NCI-H1436 (cell line): Measurements from ENCODE around the gene POLH.
"Not testable (repeated sequence)": the region's sequence is repeated elsewhere in the genome, so short reads cannot be mapped to it uniquely, and the experiment has no call there.

ENCODE experiments used
- DNase-seq: peaks from one replicate; lab custom pipeline; 2025; lab: John Stamatoyannopoulos, UW

Gene POLH

DNA sequence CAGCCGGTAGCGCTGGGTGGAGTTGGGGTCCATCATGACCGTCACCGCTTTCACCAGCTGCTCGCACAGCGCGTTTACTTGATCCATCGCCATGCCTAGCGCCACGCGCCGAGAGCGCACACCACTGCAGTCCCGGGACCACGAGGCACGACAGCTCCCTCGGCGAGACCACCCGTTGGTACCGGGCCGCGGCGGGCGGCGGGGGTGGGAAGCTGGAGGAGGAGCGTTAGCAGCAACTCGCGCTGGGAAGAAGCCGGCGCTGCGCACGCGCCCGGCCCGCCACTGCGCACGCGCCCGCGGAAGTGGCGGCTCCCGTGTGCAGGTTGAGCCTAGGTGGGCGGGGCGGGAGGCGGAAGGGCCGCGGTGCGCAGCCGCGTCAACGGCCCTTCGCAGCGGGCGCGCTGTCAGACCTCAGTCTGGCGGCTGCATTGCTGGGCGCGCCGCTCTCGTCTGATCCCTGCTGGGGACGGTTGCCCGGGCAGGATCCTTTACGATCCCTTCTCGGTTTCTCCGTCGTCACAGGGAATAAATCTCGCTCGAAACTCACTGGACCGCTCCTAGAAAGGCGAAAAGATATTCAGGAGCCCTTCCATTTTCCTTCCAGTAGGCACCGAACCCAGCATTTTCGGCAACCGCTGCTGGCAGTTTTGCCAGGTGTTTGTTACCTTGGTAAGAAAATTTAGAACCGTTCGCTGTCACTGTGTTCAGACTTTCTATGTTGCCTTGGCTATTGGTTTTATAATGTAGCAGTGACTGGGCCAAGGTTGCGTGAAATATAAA is at the start of gene POLH, which contains the start of gene XPO5:
Gene POLH (plus strand): TSS at position 414 of the 780 bp plus-strand sequence. CDS start 6,135 bp downstream, outside the sequence.
Gene XPO5 (minus strand): TSS at position 267 of the 780 bp plus-strand sequence. CDS start 174 bp downstream, at position 93.
- DNase-seq, result peak; percentile 86

GRCh38 chr6:43532201-43532600 is 43.8 kb upstream of the POLH start:
- DNase-seq, result no peak

GRCh38 chr6:43538986-43539385 is 37.0 kb upstream of the POLH start:
- not testable (repeated sequence) for DNase-seq

DNA sequence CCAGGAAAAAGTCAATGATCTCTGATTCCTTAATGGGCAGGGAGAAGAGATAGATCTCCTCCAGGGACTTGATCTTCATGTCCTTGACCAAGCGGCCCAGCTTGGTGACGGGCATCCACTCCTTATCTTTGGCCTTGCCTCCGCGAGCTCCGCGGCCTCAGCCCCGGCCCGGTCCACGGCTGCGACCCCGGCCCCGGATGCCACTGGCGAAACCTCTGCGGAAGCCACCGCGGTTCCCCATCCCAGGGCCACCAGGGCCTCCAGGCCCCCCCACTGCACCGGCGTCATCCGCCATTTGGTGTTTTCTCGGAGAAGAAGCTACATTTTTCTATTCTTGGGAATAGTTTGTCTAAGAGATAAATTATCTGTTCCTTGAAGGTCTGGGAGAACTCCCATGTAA is 36.6 kb upstream of the POLH start:
- not testable (repeated sequence) for DNase-seq

DNA sequence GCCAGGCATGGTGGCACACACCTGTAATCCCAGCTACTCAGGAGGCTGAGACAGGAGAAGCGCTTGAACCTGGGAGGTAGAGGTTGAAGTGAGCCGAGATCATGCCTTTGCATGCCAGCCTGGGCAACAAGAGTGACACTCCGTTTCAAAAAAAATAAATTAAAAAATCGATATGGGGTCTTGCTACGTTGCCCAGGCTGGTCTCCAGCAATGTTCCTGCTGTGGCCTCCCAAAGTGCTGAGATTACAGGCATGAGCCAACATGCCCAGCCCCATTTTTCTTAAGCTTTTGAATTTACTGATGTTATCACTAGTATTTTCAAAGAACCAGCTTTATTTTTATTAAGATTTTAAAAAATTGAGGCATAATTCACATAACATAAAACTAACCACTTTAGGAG is 35.5 kb upstream of the POLH start:
- DNase-seq, result no peak

GRCh38 chr6:43541774-43542471 is 34.1 kb upstream of the POLH start:
- DNase-seq, result no peak

GRCh38 chr6:43544461-43544860 is 31.5 kb upstream of the POLH start:
- no peak for DNase-seq

- no peak for DNase-seq
These were observed 28.8 kb upstream of the POLH start for GRCh38 chr6:43547222-43547621.

GRCh38 chr6:43557620-43558019 is 18.4 kb upstream of the POLH start:
- DNase-seq, result not testable (repeated sequence)

- no peak for DNase-seq
These were observed 16.7 kb upstream of the POLH start for GRCh38 chr6:43559328-43559727.

GRCh38 chr6:43570876-43571441 is 5.0 kb upstream of the POLH start:
- DNase-seq, result no peak

DNA sequence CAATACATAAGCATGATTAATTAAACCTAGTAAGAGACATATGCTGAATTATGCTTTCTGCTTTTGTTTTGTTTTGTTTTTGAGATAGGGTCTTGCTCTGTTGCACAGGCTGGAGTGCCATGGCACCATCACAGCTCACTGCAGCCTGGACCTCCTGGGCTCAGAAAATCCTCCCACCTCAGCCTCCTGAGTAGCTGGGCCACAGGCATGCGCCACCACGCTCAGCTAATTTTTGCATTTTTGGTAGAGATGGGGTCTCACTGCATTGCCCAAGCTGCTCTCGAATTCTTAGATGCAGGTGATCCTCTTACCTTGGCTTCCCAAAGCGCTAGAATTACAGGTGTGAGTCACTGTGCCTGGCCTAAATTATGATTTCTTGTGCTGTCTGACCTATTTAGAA is 4.0 kb upstream of the POLH start:
- DNase-seq, result no peak

DNA sequence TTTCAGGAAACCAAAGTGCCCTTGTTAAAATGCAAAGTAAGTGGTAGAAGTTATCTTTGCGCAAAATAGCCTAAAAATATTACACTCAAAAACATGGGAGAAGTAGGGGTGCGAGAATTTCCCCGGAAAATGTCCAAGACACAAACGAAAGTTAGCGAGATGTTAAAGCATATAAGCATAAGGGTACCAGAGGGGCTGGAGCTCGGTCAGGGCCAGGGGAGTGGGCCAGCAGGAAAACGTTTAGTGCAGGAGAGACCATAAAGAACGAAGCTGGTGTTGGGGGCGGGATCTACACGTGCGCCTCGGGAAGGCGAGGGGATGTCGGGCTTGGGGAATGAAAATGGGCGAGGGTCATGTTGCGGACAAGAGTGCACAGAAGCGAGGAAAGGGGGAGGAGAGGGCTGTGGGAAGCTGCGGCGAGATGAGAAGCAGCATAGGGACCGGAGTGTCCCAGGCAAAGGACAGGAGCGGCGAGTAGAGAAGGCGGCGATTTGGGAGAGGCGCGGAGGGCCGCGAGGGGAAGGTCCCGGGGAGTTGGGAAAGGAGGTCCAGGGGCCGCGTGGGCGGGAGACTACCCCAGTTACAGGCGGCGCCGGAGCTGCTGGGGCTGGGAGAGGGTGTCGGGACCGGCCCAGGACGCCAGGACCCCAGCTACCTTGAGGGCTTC is 747 bp upstream of the POLH start:
- no peak for DNase-seq

DNA sequence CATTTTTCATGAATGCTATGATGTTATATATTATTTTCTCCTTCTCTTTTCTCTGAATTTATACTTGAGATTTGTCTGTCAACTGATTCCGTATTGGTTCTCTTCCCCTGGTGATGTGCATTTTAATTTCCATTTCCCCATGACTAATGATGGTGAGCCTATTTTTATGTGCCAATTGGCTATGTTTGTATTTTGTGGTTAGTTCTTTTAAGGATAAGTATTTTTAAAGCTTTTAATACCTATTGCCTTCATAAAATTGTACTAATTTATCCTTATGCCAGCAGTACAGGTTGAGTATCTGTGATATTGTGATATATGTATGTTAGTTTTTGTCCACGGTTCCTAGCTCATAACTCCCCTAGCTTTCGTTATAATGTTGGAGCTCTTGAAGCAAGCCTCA is 2.8 kb downstream of the POLH start:
- no peak for DNase-seq

- DNase-seq, result no peak
These were observed 3.2 kb downstream of the POLH start for GRCh38 chr6:43579171-43579570.

GRCh38 chr6:43582911-43583310 is 6.9 kb downstream of the POLH start:
- DNase-seq, result no peak

GRCh38 chr6:43584892-43585570 is 9.0 kb downstream of the POLH start:
- no peak for DNase-seq

DNA sequence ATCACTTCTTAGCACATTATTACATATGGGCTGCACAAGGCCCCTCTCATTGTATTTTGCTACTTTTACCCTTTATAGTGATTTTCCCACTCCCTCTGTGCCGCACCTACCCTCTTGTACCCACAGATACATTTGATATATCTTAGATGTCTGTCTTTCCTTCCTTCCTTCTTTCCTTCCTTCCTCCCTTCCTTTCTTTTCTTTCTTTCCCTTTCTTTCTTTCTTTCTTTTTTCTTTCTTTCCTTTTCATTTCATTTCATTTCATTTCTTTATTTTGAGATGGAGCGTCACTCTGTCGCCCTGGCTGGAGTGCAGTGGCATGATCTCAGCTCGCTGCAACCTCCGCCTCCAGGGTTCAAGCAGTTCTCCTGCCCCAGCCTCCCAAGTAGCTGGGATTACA is 12.2 kb downstream of the POLH start:
- no peak for DNase-seq

GRCh38 chr6:43589564-43589963 is 13.6 kb downstream of the POLH start:
- DNase-seq, result not testable (repeated sequence)

DNA sequence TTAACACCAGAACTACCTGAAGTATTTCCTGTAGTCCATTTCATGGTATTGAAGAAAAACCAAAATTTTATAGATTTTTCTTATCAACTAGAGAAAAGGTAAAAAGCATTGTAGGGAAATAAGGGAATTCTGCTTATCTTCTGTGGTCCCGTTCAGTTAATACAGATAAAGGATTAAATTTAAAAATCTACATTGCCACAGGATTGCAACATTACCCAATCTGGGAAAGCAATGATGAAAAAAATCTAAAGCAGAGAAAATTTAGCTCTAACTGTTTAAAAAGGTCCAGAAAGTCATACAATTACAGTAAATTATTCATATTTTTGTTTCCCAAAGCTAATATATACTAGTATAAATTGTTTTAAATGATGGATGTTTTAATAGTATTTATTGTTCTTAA is 18.0 kb downstream of the POLH start:
- DNase-seq, result no peak

GRCh38 chr6:43600595-43600994 is 24.6 kb downstream of the POLH start:
- DNase-seq, result no peak

DNA sequence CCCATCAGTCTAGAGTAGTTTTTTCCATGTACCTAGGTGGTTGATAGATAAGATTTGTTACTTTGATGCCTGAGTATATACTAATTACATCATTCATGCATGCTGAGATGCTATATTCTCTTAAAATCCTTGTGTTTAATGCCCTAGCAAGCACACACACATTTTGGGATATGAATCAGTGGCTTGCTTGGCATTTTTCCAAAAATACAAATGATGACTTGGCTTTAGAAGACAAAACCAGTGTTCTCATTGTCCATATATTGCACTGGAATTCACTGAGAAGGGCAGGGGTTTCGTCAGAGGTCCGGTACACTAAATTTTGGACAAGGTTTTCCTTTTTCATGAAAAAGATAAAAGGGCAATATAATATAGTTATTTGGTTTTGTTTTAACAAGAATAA is 28.2 kb downstream of the POLH start:
- DNase-seq, result no peak
